Measurements from ENCODE around the gene RCN1. TPM values are rescaled to one million over a fixed set of nuclear protein-coding genes. Genes with fewer than 3 reads are reported as not detected.

RCN1 gene
- total RNA-seq, 4 donors from 2014 or later, result 14.7 to 27.0 (median 18.1) TPM

- intact Hi-C loops (cut with DNase I; ENCODE audit: low total_unique reads) (no loop called here), in situ Hi-C loops (cut with MboI; ENCODE audit: low sequenced_read_pairs in 4 of 4) (no loop called here)
- Histone ChIP-seq H3K27me3 (no peaks in the 10 kb centered on the region), H3K36me3 (peaks cover 0 to 29% of the 10 kb centered on the region in 2 donors), H3K9me3 (no peaks in the 10 kb centered on the region), H3K4me3 (no peak overlapping the region), H3K4me1 (peaks cover 0 to 5% of the 10 kb centered on the region in 2 donors), H3K27ac (no peak overlapping the region)
- DNase-seq, result no peak
- ATAC-seq, result no peak
- TF ChIP-seq CTCF (IDR thresholded peaks at IDR 0.05 in 4 of 5, conservative IDR thresholded peaks at IDR 0.05 in 1 of 5) (no peak), POLR2A (IDR thresholded peaks at IDR 0.05) (no peak)
These were observed 15.1 kb downstream of the RCN1 start for GRCh38 chr11:32105871-32106560.

- intact Hi-C loops (cut with DNase I; ENCODE audit: low total_unique reads) (no loop called here), in situ Hi-C loops (cut with MboI; ENCODE audit: low sequenced_read_pairs in 4 of 4) (no loop called here)
- Histone ChIP-seq H3K9me3 (no peaks in the 10 kb centered on the region), H3K4me1 (peaks cover 0 to 1% of the 10 kb centered on the region in 2 donors), H3K27me3 (no peaks in the 10 kb centered on the region), H3K36me3 (peaks cover 0 to 13% of the 10 kb centered on the region in 2 donors), H3K27ac (no peak overlapping the region), H3K4me3 (no peak overlapping the region)
- ATAC-seq (no peak), DNase-seq (no peak)
- TF ChIP-seq CTCF (IDR thresholded peaks at IDR 0.05 in 4 of 5, conservative IDR thresholded peaks at IDR 0.05 in 1 of 5) (no peak), POLR2A (IDR thresholded peaks at IDR 0.05) (no peak)
These were observed 16.8 kb downstream of the RCN1 start for GRCh38 chr11:32107647-32108046.

GRCh38 chr11:32108576-32108975, 17.7 kb downstream of the RCN1 start:
- in situ Hi-C loops (cut with MboI; ENCODE audit: low sequenced_read_pairs in 4 of 4), result no loop called here
- Histone ChIP-seq H3K4me1 (peaks cover 0 to 6% of the 10 kb centered on the region in 2 donors), H3K36me3 (peaks cover 0 to 9% of the 10 kb centered on the region in 2 donors), H3K27me3 (no peaks in the 10 kb centered on the region), H3K4me3 (no peak overlapping the region), H3K9me3 (no peaks in the 10 kb centered on the region), H3K27ac (no peak overlapping the region)
- TF ChIP-seq POLR2A (IDR thresholded peaks at IDR 0.05) (no peak), CTCF (IDR thresholded peaks at IDR 0.05 in 4 of 5, conservative IDR thresholded peaks at IDR 0.05 in 1 of 5) (no peak)
- ATAC-seq (no peak), DNase-seq (no peak)
- intact Hi-C loops (cut with DNase I; ENCODE audit: low total_unique reads), result no loop called here

- no peak for TF ChIP-seq CTCF (IDR thresholded peaks at IDR 0.05 in 4 of 5, conservative IDR thresholded peaks at IDR 0.05 in 1 of 5)
- no peak for DNase-seq
- in situ Hi-C loops (cut with MboI; ENCODE audit: low sequenced_read_pairs in 4 of 4), result no loop called here
These were observed 18.3 kb downstream of the RCN1 start for GRCh38 chr11:32109138-32109537.

GRCh38 chr11:32109592-32109991, 18.7 kb downstream of the RCN1 start:
- Histone ChIP-seq H3K9me3 (no peaks in the 10 kb centered on the region), H3K4me1 (peaks cover 0 to 6% of the 10 kb centered on the region in 2 donors), H3K4me3 (no peak overlapping the region), H3K36me3 (peaks cover 0 to 4% of the 10 kb centered on the region in 2 donors), H3K27me3 (no peaks in the 10 kb centered on the region), H3K27ac (no peak overlapping the region)
- DNase-seq, result no peak
- in situ Hi-C loops (cut with MboI; ENCODE audit: low sequenced_read_pairs in 4 of 4), result no loop called here
- no peak for TF ChIP-seq POLR2A (IDR thresholded peaks at IDR 0.05)
- TF ChIP-seq CTCF (IDR thresholded peaks at IDR 0.05 in 4 of 5, conservative IDR thresholded peaks at IDR 0.05 in 1 of 5), result no peak
- no peak for ATAC-seq
- intact Hi-C loops (cut with DNase I; ENCODE audit: low total_unique reads), result no loop called here

More at GRCh38 chr11:32109138-32109537, 18.3 kb downstream of the RCN1 start:
- no peak overlapping the region for H3K27ac ChIP-seq
- peaks cover 0 to 6% of the 10 kb centered on the region in 2 donors for H3K4me1 ChIP-seq
- no peaks in the 10 kb centered on the region for H3K27me3 ChIP-seq
- no peaks in the 10 kb centered on the region for H3K9me3 ChIP-seq
- intact Hi-C loops (cut with DNase I; ENCODE audit: low total_unique reads), result no loop called here
- H3K36me3 ChIP-seq, result peaks cover 0 to 4% of the 10 kb centered on the region in 2 donors
- no peak overlapping the region for H3K4me3 ChIP-seq
- ATAC-seq, result no peak
